Mesothelial cell of epicardium (in vitro differentiated cells): ENCODE results near the gene ULK1. TPM values are rescaled to one million over a fixed set of nuclear protein-coding genes. Genes with fewer than 3 reads are reported as not detected.

Source experiments
- DNase-seq, 2 experiments: peaks; one replicate each; pipeline ENCODE4 v3.0.0; 2021; ENCODE audit warnings: low spot score in 2 of 2; ENCODE audit not compliant: unreplicated experiment in 2 of 2
- H3K27ac Mint-ChIP-seq: 2 replicates; pipeline ENCODE4 v1.8.0; 2021; ENCODE audit warnings: mixed read lengths
- H3K27me3 Mint-ChIP-seq: 2 replicates; pipeline ENCODE4 v1.8.0; 2021; ENCODE audit warnings: low read depth, mixed read lengths
- H3K36me3 Mint-ChIP-seq: 2 replicates; pipeline ENCODE4 v1.8.0; 2021; ENCODE audit warnings: mixed read lengths
- H3K4me1 Mint-ChIP-seq: 2 replicates; pipeline ENCODE4 v1.8.0; 2021; ENCODE audit warnings: mixed read lengths
- H3K4me3 Mint-ChIP-seq: 2 replicates; pipeline ENCODE4 v1.8.0; 2021; ENCODE audit warnings: mild to moderate bottlenecking, moderate library complexity, mixed read lengths
- H3K9me3 Mint-ChIP-seq: 2 replicates; pipeline ENCODE4 v1.8.0; 2021; ENCODE audit warnings: mixed read lengths
- total RNA-seq: library from RNA; stranded (reverse); gene quantifications from 3 replicates; pipeline ENCODE4 v1.2.1, GENCODE V29; 2021
- TF ChIP-seq, protein P1 (sequence below): fragments of 200-600 bp; sonication (generic); IDR thresholded peaks from one replicate; pipeline ENCODE4 v1.5.0; 2021; ENCODE audit warnings: antibody characterized with exemption; ENCODE audit not compliant: unreplicated experiment

ULK1 gene
- total RNA-seq, 1 donor from 2014 or later = 104 TPM

DNA sequence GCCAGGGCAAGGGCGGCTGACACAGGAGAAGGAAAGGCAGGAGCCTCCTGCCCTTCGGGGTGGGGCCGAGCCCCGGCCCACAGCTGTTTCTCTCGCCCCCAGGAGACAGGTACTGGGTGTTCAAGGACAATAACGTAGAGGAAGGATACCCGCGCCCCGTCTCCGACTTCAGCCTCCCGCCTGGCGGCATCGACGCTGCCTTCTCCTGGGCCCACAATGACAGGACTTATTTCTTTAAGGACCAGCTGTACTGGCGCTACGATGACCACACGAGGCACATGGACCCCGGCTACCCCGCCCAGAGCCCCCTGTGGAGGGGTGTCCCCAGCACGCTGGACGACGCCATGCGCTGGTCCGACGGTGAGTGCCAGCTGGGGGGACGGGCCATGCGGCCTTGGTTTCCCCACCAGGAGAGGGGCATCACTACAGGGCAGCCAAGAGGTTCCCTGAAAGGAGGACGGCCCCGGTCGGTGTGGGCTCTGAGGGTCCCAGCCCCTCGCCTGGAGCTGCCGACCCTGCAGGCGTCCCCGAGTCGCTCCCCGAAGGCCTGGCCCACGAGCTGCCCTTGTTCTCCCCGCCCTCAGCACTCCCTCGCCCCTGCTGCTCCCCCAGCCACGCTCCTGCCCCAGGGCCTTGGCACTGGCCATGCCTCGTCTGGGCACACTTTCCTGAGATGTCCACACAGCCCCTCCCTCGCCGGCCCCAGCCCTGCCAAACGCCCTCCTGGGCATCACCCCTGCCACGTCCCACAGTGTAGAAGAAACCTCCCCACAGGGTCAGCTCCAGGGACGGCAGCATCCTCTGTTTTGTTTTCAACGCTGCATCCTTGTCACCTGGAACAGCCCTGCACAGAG, 44.5 kb upstream of the ULK1 start:
- H3K27me3 Mint-ChIP-seq = no peaks in the 10 kb centered on the region
- H3K27ac Mint-ChIP-seq = no peak overlapping the region
- no peak overlapping the region for H3K4me3 Mint-ChIP-seq
- H3K9me3 Mint-ChIP-seq = no peaks in the 10 kb centered on the region
- no peaks in the 10 kb centered on the region for H3K36me3 Mint-ChIP-seq
- DNase-seq = no peak
- H3K4me1 Mint-ChIP-seq = no peaks in the 10 kb centered on the region
- TF ChIP-seq, protein P1, sequence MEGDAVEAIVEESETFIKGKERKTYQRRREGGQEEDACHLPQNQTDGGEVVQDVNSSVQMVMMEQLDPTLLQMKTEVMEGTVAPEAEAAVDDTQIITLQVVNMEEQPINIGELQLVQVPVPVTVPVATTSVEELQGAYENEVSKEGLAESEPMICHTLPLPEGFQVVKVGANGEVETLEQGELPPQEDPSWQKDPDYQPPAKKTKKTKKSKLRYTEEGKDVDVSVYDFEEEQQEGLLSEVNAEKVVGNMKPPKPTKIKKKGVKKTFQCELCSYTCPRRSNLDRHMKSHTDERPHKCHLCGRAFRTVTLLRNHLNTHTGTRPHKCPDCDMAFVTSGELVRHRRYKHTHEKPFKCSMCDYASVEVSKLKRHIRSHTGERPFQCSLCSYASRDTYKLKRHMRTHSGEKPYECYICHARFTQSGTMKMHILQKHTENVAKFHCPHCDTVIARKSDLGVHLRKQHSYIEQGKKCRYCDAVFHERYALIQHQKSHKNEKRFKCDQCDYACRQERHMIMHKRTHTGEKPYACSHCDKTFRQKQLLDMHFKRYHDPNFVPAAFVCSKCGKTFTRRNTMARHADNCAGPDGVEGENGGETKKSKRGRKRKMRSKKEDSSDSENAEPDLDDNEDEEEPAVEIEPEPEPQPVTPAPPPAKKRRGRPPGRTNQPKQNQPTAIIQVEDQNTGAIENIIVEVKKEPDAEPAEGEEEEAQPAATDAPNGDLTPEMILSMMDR = no peak

DNA sequence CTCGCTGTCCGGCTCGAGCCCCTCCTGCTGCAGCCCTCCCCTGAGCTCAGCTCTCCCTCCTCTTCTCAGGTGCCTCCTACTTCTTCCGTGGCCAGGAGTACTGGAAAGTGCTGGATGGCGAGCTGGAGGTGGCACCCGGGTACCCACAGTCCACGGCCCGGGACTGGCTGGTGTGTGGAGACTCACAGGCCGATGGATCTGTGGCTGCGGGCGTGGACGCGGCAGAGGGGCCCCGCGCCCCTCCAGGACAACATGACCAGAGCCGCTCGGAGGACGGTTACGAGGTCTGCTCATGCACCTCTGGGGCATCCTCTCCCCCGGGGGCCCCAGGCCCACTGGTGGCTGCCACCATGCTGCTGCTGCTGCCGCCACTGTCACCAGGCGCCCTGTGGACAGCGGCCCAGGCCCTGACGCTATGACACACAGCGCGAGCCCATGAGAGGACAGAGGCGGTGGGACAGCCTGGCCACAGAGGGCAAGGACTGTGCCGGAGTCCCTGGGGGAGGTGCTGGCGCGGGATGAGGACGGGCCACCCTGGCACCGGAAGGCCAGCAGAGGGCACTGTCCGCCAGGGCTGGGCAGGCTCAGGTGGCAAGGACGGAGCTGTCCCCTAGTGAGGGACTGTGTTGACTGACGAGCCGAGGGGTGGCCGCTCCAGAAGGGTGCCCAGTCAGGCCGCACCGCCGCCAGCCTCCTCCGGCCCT, 43.4 kb upstream of the ULK1 start:
- Mint-ChIP-seq H3K4me3 (no peak overlapping the region), H3K36me3 (no peaks in the 10 kb centered on the region), H3K4me1 (no peaks in the 10 kb centered on the region), H3K27me3 (peaks cover under 1% of the 10 kb centered on the region), H3K9me3 (no peaks in the 10 kb centered on the region), H3K27ac (no peak overlapping the region)
- TF ChIP-seq, protein P1 = peak; percentile 52
- peak; percentile 26 to 53 for DNase-seq

DNA sequence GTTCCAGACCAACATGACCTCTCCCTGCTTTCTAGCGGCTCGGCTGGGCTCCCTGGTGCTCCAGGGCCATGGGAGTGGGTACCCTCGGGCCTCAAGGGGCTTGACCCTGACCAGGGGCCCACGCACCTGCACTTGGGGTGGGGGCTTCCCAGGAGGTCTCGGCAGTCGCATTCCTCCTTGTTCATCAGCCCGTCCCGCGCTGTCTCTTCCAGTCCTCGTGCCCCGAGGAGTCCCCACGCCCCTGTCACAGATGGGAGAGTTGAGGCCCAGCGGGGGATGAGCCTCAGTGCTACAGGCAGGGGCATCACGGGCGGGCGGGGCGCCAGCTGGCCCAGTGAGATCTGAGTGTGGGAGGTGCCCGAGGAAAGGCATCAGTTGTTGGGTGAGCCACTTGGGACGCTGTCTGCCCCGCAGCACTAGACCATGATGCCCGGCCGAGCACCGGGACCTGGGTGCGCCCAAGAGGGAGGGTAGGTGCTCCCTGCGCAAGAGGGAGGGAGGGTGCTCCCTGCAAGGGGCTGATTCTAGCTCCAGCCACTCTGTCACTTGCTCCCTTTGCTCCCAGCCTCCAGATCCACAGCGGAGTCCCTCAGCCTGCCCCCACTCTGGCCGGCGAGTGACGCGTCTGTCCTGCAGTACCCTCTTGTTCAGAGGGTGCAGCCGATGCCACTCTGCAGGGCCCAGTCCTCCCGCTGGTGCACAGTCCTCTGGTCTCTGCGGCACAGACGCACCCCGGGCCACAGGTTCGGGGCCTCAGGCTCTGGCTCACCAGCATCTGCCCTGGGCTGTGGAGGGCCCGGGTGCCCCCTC, 42.5 kb upstream of the ULK1 start:
- Mint-ChIP-seq H3K4me1 (no peaks in the 10 kb centered on the region), H3K9me3 (no peaks in the 10 kb centered on the region), H3K36me3 (no peaks in the 10 kb centered on the region), H3K27ac (no peak overlapping the region), H3K27me3 (peaks cover 5% of the 10 kb centered on the region), H3K4me3 (no peak overlapping the region)
- DNase-seq = no peak
- TF ChIP-seq, protein P1 = no peak

DNA sequence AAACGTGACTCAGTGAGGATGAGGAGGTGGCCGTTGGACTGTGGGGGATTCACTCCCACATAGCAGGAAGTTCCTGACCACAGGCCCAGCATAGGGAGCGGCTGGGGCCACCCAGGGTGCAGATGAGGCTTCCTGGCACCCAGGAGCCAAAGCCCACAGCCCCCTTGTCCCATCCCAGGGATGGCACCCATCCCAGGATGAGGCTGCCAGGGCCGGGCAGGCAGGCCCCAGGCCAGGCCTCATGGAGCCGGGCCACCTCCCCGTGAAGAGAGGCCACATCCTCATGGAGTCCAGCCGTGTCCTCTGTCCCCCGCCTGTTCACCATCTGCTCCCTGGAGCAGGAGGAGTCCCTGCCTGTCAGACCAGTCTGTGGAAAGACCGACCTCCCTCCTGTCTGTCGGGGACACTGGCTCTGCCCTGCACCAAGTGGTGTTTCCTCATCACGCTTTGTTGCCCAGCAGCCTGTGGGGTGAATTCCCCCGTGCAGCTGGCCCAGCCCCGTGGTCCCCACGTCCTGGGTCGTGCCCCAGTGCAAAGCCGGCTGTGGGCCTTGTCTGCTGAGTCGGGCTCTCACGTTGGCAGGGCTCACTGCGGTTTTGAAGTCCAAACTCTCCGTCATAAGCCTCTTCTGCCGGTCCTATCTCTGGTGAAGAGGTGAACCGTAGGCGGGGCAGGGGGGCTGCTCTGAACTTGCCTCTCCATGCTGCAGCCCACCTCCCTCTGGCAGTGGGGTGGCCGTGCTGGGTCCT, 41.7 kb upstream of the ULK1 start:
- Mint-ChIP-seq H3K4me3 (no peak overlapping the region), H3K9me3 (no peaks in the 10 kb centered on the region), H3K27me3 (peaks cover 5% of the 10 kb centered on the region), H3K36me3 (no peaks in the 10 kb centered on the region), H3K27ac (no peak overlapping the region), H3K4me1 (no peaks in the 10 kb centered on the region)
- no peak for DNase-seq
- TF ChIP-seq, protein P1 = no peak
